ENCODE results near the gene DNLZ.

- no peak for TF ChIP-seq POLR2A (IDR thresholded peaks at IDR 0.05)
- no peak for TF ChIP-seq CTCF (IDR thresholded peaks at IDR 0.05)
These were observed 49.4 kb upstream of the DNLZ start for GRCh38 chr9:136412962-136413361.
